ACHN (cell line): ENCODE measurements around the gene ZFAND3.
A peak's percentile ranks its signal among the peaks of the same experiment; 100 is the strongest.
"Not testable (repeated sequence)": the region's sequence is repeated elsewhere in the genome, so short reads cannot be mapped to it uniquely, and the experiment has no call there.

Source experiments
- DNase-seq: peaks from one replicate; pipeline ENCODE4 v3.0.0-alpha.2; 2015
- in situ Hi-C: cut with HindIII; loops from 2 replicates; pipeline ENCODE4 v1.10.0; 2017; ENCODE audit warnings: low sequenced_read_pairs, low pct_ligation_motif_present, low pct_unique_long_range_greater_than_20kb

The ZFAND3 gene

DNA sequence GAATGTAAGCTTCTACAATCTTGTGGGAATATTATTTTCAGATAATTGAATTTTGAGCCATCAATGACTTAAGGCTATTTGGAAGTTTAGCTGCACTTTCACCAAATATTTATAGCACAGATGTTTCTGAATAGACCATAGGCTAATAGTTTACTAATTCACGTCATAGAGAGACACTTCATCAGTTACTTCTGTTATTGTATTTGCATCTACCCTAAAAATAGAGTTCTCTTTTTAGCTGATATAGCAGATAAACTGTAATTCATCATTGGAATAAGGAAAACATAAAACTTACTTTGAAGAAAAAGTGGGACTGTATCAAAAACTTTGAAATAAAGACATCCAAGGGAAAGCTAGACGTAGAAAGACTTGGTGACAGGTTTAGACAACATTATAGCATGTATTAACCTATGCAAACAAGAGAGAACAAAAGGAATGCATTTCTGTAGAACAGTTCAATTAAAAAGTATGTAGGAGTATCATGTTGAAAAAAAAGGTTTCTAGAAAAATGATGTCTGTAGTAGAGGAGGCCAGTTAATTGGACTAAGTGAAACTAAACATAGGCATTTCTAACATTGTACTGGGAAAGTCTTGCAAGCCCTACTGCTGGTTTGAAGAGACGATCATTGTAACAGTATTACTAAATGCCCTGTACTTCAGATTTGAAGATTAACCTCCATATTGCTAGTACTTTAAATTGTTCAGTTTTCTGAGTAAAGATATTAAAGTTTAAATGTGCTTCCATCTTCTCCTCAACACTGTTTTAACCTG, 123.3 kb downstream of the ZFAND3 start:
- in situ Hi-C loops, result no loop called here
- DNase-seq, result no peak

GRCh38 chr6:37943436-37944058, 124.0 kb downstream of the ZFAND3 start:
- in situ Hi-C loops, result no loop called here
- no peak for DNase-seq

DNA sequence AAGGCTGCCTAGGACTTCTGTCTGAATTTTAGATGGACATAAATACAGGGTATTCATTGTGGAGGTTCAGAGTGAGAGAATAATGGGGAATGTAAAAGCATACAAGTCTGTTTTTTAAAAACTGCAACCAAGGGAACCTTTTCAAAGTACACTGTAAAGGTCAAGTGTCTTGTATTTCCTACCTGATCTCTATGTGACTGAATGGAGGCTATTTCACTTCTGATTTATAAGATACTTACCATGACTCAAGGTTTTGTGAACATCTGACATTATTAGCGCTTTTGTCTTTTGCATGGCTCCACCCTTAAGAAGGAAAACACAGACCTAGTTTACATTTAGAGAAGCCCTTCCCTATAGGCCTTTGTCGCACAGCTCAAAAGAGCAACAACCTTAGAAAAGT, 126.5 kb downstream of the ZFAND3 start:
- in situ Hi-C loops, result no loop called here
- no peak for DNase-seq

DNA sequence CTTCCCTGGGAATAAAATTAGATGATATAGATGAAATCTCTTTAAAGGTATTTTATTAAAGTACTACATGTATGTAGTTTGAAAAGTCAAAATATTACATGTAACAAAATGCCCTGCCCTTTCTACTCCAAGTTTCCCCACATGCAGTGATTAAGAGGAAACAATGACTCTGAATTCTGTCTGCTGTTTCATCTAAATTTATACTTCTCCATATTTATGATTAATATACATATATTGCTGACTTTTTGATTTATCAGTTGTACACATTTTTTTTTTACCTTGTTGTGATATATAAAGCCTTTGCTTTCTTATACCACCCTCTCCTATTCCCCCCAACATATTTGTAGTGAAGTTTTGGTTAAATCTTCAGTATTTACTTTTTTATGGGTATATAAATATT, 127.9 kb downstream of the ZFAND3 start:
- in situ Hi-C loops, result no loop called here
- no peak for DNase-seq

GRCh38 chr6:37948584-37948983, 129.1 kb downstream of the ZFAND3 start:
- DNase-seq, result not testable (repeated sequence)

DNA sequence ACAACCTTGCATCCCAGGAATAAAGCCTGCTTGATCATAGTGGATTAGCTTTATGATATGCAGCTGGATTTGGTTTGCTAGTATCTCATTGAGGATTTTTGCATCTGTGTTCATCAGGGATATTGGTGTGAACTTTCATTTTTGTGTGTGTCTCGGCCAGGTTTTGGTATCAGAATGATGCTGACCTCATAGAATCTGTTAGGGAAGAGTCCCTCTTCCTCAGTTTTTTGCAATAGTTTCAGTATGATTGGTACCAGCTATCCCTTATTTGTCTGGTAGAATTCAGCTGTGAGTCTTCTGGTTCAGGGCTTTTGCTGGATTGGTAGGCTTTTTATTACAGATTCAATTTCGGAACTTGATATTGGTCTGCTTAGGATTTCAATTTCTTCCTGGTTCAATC, 132.5 kb downstream of the ZFAND3 start:
- in situ Hi-C loops, result no loop called here
- no peak for DNase-seq

More at GRCh38 chr6:37948584-37948983, 129.1 kb downstream of the ZFAND3 start:
- in situ Hi-C loops, result not testable (repeated sequence)

- in situ Hi-C loops, result no loop called here
- no peak for DNase-seq
Measured at GRCh38 chr6:37954791-37955190, 135.3 kb downstream of the ZFAND3 start.

DNA sequence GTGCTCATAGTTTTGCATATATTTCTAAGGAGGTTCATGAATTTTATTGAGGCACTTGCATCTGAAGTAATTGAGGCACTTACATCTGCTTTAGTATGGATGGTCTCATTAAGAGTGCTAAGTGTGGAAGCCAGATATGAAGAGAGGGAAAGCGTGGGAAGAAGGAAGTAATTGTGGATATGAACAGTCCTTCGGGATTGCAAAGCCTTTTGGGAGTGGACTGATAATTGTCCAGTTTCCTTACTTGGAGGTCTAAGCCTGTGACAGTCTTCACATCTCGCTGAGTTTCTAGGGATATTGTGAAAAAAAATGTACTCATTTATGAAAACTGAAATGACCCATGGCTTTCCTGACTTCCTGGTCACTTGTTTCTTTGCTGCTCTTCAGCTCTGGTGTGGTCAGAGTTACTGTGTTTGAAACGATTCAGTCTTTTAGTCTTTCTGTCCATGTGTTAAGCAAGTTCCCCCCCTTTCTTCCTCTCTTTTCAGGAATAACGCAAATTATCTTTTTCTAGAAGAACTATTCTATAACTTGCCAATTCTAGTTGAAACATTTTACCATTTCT, 137.3 kb downstream of the ZFAND3 start:
- in situ Hi-C loops, result no loop called here
- DNase-seq, result no peak

GRCh38 chr6:37959061-37959460, 139.5 kb downstream of the ZFAND3 start:
- in situ Hi-C loops, result no loop called here
- DNase-seq, result no peak

DNA sequence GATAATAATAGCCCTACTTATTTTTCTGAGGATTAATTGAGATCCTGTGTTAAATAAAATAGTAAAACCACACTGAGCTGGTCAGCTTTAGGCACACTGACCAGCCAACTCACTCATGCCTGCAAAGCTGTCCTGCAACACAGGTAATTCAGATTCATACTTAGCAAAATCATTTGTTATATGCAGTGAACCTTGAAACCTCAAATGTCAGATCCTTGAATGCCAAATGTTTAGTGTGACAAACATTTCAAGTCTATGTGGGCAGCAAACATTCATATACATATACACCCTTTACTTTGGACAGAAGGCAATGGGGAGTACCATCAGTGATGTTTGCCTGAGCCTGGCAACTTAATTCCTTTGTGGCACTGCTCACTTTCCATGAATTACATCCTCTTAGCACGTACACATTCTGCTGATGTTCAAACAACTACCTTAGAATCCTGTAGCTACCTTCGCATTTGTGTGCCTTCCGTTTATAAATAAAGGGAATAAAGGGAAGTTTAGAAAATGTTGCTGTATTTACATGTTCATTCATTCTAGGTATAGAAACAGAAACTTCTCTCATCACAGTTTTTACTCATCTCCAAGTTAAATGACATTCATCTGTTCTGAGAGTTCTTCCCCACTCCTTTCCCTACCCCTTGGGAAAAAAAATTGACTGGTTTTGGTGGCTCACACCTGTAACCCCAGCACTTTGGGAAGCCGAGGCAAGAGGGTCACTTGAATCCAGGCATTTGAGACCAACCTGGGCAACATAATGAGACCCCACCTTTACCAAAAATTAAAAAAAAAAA, 140.8 kb downstream of the ZFAND3 start:
- in situ Hi-C loops, result no loop called here
- DNase-seq, result no peak

DNA sequence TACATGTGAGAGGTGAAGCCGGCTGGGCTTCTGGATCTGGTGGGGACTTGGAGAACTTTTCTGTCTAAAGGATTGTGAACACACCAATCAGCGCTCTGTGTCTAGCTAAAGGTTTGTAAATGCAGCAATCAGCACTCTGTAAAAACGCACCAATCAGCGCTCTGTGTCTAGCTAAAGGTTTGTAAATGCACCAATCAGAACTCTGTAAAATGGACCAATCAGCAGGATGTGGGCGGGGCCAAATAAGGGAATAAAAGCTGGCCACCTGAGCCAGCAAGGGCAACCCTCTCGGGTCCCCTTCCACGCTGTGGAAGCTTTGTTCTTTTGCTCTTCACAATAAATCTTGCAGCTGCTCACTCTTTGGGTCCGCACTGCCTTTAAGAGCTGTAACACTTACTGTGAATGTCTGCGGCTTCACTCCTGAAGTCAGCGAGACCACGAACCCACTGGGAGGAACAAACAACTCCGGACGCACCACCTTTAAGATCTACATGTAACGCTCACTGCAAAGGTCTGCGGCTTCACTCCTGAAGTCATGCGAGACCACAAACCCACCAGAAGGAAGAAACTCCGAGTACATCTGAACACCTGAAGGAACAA, 143.1 kb downstream of the ZFAND3 start:
- DNase-seq, result not testable (repeated sequence)

GRCh38 chr6:37965964-37966676, 146.6 kb downstream of the ZFAND3 start:
- DNase-seq, result peak; percentile 41
- in situ Hi-C loops, result no loop called here

More for the DNA sequence above, 143.1 kb downstream of the ZFAND3 start:
- in situ Hi-C loops, result not testable (repeated sequence)

GRCh38 chr6:37966801-37967200, 147.3 kb downstream of the ZFAND3 start:
- DNase-seq, result no peak
- in situ Hi-C loops, result no loop called here

GRCh38 chr6:37967651-37968050, 148.1 kb downstream of the ZFAND3 start:
- in situ Hi-C loops, result no loop called here
- no peak for DNase-seq

DNA sequence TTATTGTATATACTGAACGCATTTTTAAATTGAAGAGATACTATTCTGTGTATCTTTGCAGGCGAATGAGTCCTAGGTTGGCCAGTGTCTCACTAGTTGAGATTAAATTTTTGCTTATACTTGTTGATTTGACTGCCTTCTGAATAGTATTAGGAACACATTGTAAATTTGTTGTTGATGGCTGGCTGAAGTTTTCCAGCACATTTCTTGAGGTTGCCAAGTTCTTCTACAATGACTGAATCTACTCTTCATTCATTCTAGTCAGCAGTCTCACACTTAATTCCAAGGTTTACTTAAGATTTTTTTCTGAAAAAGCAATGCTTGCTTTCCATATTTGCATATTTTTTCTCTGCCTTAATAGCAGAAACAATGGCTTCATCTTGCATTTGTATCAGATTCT, 151.7 kb downstream of the ZFAND3 start:
- no peak for DNase-seq
- in situ Hi-C loops, result no loop called here

DNA sequence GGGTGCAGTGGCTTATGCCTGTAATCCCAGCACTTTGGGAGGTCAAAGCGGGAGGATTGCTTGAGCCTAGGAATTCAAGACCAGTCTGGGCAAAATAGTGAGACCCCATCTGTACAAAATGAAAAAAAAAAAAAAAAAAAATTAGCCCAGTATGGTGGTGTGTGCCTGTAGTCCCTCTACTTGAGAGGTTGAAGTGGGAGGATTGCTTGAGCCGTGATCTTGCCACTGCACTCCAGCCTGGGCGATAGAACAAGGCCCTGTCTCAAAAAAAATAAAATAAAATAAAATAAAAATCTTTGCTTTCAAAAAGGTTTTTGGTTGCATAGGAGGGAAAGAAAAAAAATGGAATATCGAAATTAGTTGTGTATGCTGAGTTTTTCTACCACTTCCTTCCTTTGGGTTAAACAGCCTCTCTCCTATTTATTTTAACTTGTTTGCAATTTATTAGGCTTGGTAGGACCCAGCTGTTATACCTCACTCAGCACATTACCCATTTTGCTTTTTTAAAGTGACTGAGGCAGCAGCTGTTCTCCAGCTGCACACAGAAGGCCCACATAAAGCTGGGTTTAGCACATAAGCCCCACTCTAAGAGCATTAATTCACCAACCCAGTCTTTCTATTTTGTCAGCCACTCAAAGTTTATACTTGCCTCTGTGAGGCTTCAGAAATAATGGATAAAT, 152.3 kb downstream of the ZFAND3 start:
- DNase-seq, result no peak
- in situ Hi-C loops, result no loop called here

DNA sequence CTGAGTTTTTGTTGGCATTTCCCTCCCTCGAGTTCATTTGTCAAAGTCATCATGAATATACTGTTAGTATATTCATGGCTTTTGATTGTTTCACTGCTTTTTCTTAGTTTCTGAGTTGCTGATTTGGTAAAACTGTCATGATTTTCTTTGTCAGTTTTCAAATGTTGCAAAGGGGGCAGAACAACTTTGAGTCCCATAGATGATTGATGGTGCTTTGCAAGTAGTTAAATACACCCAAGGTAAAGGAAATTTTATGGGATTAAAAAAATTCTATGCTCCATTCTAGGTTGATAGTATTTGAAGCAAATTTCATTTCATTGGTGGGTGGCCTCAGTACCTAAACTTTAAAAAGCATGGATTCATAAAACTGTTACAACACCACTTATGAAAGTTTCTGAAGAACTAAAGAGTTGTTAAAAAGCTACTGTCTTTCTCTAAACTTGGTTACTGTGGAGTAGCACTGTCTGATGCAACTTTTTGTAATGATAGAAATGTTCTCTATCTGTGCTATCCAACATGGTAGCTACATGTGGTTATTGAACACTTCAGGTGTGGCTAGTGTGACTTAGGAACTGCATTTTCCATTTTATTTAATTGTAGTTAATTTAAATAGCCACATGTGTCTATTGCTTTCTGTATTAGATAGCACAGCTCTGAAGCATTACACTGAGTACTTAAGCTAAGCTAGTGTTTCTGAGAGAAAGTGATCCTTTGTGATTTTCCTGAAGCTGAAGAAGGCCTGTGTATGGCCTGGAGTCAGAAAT, 153.6 kb downstream of the ZFAND3 start:
- in situ Hi-C loops, result no loop called here
- no peak for DNase-seq
